K562 (cell line): ENCODE data around the gene EDDM3A. TPM values are rescaled to one million over a fixed set of nuclear protein-coding genes. Genes with fewer than 3 reads are reported as not detected.

ENCODE experiments used
- MTA2 ChIP-seq: fragments of 450-650 bp; IDR thresholded peaks from 2 replicates; pipeline ENCODE4 v1.6.1; 2016; ENCODE audit warnings: low read depth
- NR2F6 ChIP-seq: fragments of 450-650 bp; formaldehyde crosslinking; IDR thresholded peaks from 2 replicates; pipeline ENCODE4 v1.4.0; 2020; ENCODE audit warnings: mild to moderate bottlenecking
- ZNF551 ChIP-seq: fragments of 250-450 bp; sonication (Bioruptor Pico); IDR thresholded peaks from 2 replicates; pipeline ENCODE4 v1.5.0; 2021; ENCODE audit warnings: mild to moderate bottlenecking, moderate library complexity
- polyA plus RNA-seq, 8 experiments: library from polyadenylated mRNA; depleted of rRNA in 4 of 8; stranded (reverse) in 5 of 8; unstranded in 3 of 8; fragments of >200 nt; fragmentation: Nextera tagmentation in 2 of 8; fragmentation: Illumina TruSeq in 1 of 8; extraction: Ambion mirVana in 2 of 8; extraction: Trizol in 1 of 8; gene quantifications; 2 replicates each; pipeline versions ENCODE4 v1.2.1 to v1.2.3, GENCODE V29; 2011 to 2014; ENCODE audit warnings: inconsistent platforms in 1 of 8, missing spikeins in 1 of 8
- total RNA-seq, 7 experiments: library from RNA; depleted of rRNA in 6 of 7; stranded (reverse); fragments of >200 nt in 6 of 7; fragmentation: Illumina TruSeq in 2 of 7; extraction: Trizol in 2 of 7; gene quantifications; 2 replicates each; pipeline versions ENCODE4 v1.2.1 to v1.2.3, GENCODE V29; 2011 to 2021; ENCODE audit warnings: low replicate concordance in 1 of 7
- TF ChIP-seq, protein P1 (sequence below): fragments of 450-650 bp; IDR thresholded peaks from 2 replicates; pipeline ENCODE4 v1.6.1; 2016; ENCODE audit warnings: mild to moderate bottlenecking, moderate library complexity

Gene EDDM3A
- total and polyA plus RNA-seq, 9 of the 15 experiments (the other 6 are each of a cell fraction or from before 2014, with no cell fraction given): not detected

DNA sequence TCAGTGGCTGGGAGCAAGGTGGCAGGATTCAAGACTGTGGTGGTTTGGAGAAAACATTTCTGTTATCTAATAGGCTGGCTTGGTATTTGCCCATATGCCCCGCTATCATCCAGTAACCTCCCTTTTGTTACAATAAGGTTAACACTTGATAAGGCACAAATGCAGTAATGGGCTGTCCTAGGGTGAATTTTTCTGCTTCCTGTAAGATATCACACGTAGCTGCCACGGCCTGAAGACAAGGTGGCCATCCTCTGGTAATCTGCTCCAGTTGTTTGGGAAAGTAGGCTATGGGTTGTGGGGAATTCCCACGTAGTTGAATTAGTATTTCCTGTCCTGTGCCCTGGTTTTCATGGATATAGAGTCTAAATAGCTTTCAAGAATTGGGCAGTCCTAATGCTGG is 34.0 kb upstream of the EDDM3A start (continued):
- TF ChIP-seq, protein P1, sequence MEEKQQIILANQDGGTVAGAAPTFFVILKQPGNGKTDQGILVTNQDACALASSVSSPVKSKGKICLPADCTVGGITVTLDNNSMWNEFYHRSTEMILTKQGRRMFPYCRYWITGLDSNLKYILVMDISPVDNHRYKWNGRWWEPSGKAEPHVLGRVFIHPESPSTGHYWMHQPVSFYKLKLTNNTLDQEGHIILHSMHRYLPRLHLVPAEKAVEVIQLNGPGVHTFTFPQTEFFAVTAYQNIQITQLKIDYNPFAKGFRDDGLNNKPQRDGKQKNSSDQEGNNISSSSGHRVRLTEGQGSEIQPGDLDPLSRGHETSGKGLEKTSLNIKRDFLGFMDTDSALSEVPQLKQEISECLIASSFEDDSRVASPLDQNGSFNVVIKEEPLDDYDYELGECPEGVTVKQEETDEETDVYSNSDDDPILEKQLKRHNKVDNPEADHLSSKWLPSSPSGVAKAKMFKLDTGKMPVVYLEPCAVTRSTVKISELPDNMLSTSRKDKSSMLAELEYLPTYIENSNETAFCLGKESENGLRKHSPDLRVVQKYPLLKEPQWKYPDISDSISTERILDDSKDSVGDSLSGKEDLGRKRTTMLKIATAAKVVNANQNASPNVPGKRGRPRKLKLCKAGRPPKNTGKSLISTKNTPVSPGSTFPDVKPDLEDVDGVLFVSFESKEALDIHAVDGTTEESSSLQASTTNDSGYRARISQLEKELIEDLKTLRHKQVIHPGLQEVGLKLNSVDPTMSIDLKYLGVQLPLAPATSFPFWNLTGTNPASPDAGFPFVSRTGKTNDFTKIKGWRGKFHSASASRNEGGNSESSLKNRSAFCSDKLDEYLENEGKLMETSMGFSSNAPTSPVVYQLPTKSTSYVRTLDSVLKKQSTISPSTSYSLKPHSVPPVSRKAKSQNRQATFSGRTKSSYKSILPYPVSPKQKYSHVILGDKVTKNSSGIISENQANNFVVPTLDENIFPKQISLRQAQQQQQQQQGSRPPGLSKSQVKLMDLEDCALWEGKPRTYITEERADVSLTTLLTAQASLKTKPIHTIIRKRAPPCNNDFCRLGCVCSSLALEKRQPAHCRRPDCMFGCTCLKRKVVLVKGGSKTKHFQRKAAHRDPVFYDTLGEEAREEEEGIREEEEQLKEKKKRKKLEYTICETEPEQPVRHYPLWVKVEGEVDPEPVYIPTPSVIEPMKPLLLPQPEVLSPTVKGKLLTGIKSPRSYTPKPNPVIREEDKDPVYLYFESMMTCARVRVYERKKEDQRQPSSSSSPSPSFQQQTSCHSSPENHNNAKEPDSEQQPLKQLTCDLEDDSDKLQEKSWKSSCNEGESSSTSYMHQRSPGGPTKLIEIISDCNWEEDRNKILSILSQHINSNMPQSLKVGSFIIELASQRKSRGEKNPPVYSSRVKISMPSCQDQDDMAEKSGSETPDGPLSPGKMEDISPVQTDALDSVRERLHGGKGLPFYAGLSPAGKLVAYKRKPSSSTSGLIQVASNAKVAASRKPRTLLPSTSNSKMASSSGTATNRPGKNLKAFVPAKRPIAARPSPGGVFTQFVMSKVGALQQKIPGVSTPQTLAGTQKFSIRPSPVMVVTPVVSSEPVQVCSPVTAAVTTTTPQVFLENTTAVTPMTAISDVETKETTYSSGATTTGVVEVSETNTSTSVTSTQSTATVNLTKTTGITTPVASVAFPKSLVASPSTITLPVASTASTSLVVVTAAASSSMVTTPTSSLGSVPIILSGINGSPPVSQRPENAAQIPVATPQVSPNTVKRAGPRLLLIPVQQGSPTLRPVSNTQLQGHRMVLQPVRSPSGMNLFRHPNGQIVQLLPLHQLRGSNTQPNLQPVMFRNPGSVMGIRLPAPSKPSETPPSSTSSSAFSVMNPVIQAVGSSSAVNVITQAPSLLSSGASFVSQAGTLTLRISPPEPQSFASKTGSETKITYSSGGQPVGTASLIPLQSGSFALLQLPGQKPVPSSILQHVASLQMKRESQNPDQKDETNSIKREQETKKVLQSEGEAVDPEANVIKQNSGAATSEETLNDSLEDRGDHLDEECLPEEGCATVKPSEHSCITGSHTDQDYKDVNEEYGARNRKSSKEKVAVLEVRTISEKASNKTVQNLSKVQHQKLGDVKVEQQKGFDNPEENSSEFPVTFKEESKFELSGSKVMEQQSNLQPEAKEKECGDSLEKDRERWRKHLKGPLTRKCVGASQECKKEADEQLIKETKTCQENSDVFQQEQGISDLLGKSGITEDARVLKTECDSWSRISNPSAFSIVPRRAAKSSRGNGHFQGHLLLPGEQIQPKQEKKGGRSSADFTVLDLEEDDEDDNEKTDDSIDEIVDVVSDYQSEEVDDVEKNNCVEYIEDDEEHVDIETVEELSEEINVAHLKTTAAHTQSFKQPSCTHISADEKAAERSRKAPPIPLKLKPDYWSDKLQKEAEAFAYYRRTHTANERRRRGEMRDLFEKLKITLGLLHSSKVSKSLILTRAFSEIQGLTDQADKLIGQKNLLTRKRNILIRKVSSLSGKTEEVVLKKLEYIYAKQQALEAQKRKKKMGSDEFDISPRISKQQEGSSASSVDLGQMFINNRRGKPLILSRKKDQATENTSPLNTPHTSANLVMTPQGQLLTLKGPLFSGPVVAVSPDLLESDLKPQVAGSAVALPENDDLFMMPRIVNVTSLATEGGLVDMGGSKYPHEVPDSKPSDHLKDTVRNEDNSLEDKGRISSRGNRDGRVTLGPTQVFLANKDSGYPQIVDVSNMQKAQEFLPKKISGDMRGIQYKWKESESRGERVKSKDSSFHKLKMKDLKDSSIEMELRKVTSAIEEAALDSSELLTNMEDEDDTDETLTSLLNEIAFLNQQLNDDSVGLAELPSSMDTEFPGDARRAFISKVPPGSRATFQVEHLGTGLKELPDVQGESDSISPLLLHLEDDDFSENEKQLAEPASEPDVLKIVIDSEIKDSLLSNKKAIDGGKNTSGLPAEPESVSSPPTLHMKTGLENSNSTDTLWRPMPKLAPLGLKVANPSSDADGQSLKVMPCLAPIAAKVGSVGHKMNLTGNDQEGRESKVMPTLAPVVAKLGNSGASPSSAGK: no peak
- no peak for TF ChIP-seq NR2F6
- peak; percentile 49; the same call in 1 of the 2 replicates for TF ChIP-seq MTA2
- no peak for TF ChIP-seq ZNF551 (CRISPR knock-in tag)
